Sigmoid colon (tissue), 4 donors: ENCODE results near the gene AJM1.

ENCODE experiments used
- POLR2A ChIP-seq, 2 donors: fragments of 450-650 bp; IDR thresholded peaks; one replicate each; pipeline ENCODE4 v1.6.1; 2016; ENCODE audit warnings: antibody characterized with exemption in 2 of 2, mild to moderate bottlenecking in 2 of 2, moderate library complexity in 2 of 2
- POLR2AphosphoS5 ChIP-seq, 4 donors: sonication (generic); formaldehyde crosslinking; IDR thresholded peaks; one replicate each; pipeline ENCODE4 v1.6.1; 2017; ENCODE audit warnings: antibody characterized with exemption in 4 of 4
- TF ChIP-seq, protein P1 (sequence below), 4 experiments: fragments of 450-650 bp in 3 of 4; fragments of 200-600 bp in 1 of 4; IDR thresholded peaks; one replicate each; pipeline ENCODE4 v1.5.1; 2016 to 2019; ENCODE audit warnings: antibody characterized with exemption in 4 of 4, mild to moderate bottlenecking in 3 of 4, moderate library complexity in 2 of 4

DNA sequence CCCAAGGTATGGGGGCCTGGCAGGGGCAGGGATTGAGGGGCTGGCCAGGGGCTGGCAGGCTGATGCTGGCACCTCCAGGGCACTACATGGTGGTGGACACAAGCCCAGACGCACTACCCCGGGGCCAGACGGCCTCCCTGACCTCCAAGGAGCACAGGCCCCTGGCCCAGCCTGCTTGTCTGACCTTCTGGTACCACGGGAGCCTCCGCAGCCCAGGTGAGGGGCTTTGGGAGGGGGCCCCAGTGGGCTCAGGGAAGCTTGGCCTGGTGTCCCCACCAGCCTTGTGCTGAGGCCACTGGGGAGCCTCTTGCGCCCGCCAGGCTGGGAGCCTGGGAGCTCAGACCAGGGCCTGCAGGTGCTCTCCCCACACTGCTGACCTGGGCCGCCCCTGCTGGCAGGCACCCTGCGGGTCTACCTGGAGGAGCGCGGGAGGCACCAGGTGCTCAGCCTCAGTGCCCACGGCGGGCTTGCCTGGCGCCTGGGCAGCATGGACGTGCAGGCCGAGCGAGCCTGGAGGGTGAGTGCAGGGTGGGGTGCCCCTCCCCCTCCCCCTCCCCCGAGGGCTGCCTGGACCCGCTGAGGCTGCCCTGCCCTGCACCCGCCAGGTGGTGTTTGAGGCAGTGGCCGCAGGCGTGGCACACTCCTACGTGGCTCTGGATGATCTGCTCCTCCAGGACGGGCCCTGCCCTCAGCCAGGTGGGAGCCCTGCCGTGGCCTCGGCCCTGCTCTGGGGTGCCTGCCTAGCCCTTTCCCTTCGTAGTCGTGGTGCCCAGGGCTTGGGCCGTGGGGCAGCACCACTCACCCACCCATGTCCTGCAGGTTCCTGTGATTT, 15.5 kb downstream of the AJM1 start:
- TF ChIP-seq, protein P1, sequence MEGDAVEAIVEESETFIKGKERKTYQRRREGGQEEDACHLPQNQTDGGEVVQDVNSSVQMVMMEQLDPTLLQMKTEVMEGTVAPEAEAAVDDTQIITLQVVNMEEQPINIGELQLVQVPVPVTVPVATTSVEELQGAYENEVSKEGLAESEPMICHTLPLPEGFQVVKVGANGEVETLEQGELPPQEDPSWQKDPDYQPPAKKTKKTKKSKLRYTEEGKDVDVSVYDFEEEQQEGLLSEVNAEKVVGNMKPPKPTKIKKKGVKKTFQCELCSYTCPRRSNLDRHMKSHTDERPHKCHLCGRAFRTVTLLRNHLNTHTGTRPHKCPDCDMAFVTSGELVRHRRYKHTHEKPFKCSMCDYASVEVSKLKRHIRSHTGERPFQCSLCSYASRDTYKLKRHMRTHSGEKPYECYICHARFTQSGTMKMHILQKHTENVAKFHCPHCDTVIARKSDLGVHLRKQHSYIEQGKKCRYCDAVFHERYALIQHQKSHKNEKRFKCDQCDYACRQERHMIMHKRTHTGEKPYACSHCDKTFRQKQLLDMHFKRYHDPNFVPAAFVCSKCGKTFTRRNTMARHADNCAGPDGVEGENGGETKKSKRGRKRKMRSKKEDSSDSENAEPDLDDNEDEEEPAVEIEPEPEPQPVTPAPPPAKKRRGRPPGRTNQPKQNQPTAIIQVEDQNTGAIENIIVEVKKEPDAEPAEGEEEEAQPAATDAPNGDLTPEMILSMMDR (IDR thresholded peaks at IDR 0.05), result no peak
- no peak for TF ChIP-seq POLR2AphosphoS5 (IDR thresholded peaks at IDR 0.05)
- TF ChIP-seq POLR2A (IDR thresholded peaks at IDR 0.05), result no peak
